Osteoblast (primary cell): ENCODE measurements around the gene EPC2. TPM values are rescaled to one million over a fixed set of nuclear protein-coding genes. Genes with fewer than 3 reads are reported as not detected.

Experiments
- DNase-seq: peaks from one replicate; pipeline ENCODE4 v3.0.0; 2011; ENCODE audit warnings: low spot score, mixed read lengths; ENCODE audit not compliant: insufficient read length; ENCODE audit errors: missing footprints
- H2AFZ ChIP-seq: 2 replicates; pipeline ENCODE4 v1.6.0; 2011; ENCODE audit warnings: mild to moderate bottlenecking, low read length
- H3K27ac ChIP-seq: 2 replicates; pipeline ENCODE4 v1.5.1; 2011; ENCODE audit warnings: mild to moderate bottlenecking, low read depth, low read length, moderate library complexity
- H3K27me3 ChIP-seq: 2 replicates; pipeline ENCODE4 v1.6.0; 2012; ENCODE audit warnings: mild to moderate bottlenecking, control low read depth, inconsistent platforms, low read length, moderate library complexity; ENCODE audit not compliant: insufficient read depth
- H3K36me3 ChIP-seq: 2 replicates; pipeline ENCODE4 v1.5.1; 2011; ENCODE audit warnings: mild to moderate bottlenecking, low read length, control low read depth, moderate library complexity; ENCODE audit not compliant: insufficient read depth
- H3K4me1 ChIP-seq: 2 replicates; pipeline ENCODE4 v1.5.1; 2011; ENCODE audit warnings: mild to moderate bottlenecking, low read length, control low read depth, moderate library complexity; ENCODE audit not compliant: insufficient read depth
- H3K4me2 ChIP-seq: 2 replicates; pipeline ENCODE4 v1.6.0; 2011; ENCODE audit warnings: mild to moderate bottlenecking, low read length; ENCODE audit not compliant: insufficient read depth
- H3K4me3 ChIP-seq: fragments of 200-600 bp; sonication (generic); 3 replicates; pipeline ENCODE4 v1.5.1; 2012; ENCODE audit warnings: mild to moderate bottlenecking, low read length, inconsistent platforms; ENCODE audit not compliant: insufficient read depth
- H3K79me2 ChIP-seq: 2 replicates; pipeline ENCODE4 v1.6.0; 2012; ENCODE audit warnings: mild to moderate bottlenecking, low read length, control low read depth, inconsistent platforms; ENCODE audit not compliant: insufficient read depth
- H3K9me3 ChIP-seq: 2 replicates; pipeline ENCODE4 v1.5.1; 2011; ENCODE audit warnings: low read depth, low read length, control low read depth
- H4K20me1 ChIP-seq: 2 replicates; pipeline ENCODE4 v1.6.0; 2012; ENCODE audit warnings: mild to moderate bottlenecking, low read length, control low read depth; ENCODE audit not compliant: insufficient read depth
- total RNA-seq: library from RNA; depleted of rRNA; stranded (reverse); fragments of >200 nt; gene quantifications from 2 replicates; pipeline ENCODE4 v1.2.3, GENCODE V29; 2012
- TF ChIP-seq, protein P1 (sequence below): IDR thresholded peaks from 2 replicates; pipeline ENCODE4 v1.5.1; 2011; ENCODE audit warnings: mild to moderate bottlenecking, low read depth, low read length, moderate library complexity; ENCODE audit errors: extremely low read depth

EPC2 gene
- total RNA-seq, 1 donor = 29.3 TPM

GRCh38 chr2:148817210-148817708 lies 172.7 kb downstream of the EPC2 start:
- Histone ChIP-seq H3K36me3 (no peaks in the 10 kb centered on the region), H2AFZ (peak overlapping the region; percentile 16), H3K79me2 (no peaks in the 10 kb centered on the region), H3K4me3 (peak overlapping the region; percentile 54), H3K4me1 (peaks cover 25% of the 10 kb centered on the region), H3K4me2 (peak overlapping the region; percentile 76), H4K20me1 (no peaks in the 10 kb centered on the region), H3K27me3 (peaks cover 10% of the 10 kb centered on the region), H3K9me3 (no peaks in the 10 kb centered on the region), H3K27ac (no peak overlapping the region)
- DNase-seq = no peak
- TF ChIP-seq, protein P1, sequence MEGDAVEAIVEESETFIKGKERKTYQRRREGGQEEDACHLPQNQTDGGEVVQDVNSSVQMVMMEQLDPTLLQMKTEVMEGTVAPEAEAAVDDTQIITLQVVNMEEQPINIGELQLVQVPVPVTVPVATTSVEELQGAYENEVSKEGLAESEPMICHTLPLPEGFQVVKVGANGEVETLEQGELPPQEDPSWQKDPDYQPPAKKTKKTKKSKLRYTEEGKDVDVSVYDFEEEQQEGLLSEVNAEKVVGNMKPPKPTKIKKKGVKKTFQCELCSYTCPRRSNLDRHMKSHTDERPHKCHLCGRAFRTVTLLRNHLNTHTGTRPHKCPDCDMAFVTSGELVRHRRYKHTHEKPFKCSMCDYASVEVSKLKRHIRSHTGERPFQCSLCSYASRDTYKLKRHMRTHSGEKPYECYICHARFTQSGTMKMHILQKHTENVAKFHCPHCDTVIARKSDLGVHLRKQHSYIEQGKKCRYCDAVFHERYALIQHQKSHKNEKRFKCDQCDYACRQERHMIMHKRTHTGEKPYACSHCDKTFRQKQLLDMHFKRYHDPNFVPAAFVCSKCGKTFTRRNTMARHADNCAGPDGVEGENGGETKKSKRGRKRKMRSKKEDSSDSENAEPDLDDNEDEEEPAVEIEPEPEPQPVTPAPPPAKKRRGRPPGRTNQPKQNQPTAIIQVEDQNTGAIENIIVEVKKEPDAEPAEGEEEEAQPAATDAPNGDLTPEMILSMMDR = no peak

DNA sequence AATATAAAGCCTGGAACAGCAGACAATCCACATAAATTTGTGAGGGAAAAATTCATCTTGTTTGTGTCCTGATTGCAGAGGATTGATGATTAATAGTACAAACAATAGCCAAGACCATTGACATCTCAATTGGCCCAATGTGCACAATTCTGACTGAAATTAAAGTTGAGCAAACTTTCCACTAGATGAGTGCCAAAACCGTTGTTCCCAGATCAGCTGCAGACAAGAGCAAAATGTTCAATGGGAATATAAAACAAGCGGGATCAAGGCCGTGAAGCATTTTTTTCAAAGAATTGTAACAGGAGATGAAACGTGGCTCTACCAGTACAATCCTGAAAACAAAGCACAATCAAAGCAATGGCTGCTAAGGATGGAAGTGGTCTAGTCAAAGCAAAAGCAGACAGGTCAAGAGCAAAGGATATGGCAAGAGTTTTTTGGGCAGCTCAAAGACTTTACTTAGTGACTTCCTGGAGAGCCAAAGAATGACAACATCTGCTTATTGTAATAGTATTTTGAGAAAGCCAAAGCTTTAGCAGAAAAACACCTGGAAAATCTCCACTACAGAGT lies 174.6 kb downstream of the EPC2 start:
- Histone ChIP-seq H4K20me1 (no peaks in the 10 kb centered on the region), H3K27ac (no peak overlapping the region), H3K4me3 (no peak overlapping the region), H2AFZ (no peak overlapping the region), H3K36me3 (no peaks in the 10 kb centered on the region), H3K27me3 (peaks cover 10% of the 10 kb centered on the region), H3K4me1 (peaks cover 18% of the 10 kb centered on the region), H3K79me2 (no peaks in the 10 kb centered on the region), H3K9me3 (no peaks in the 10 kb centered on the region), H3K4me2 (no peak overlapping the region)
- no peak for DNase-seq
- TF ChIP-seq, protein P1 = no peak

GRCh38 chr2:148824190-148824589 lies 179.6 kb downstream of the EPC2 start:
- DNase-seq = no peak
- TF ChIP-seq, protein P1 = no peak
- no peaks in the 10 kb centered on the region for H3K4me1 ChIP-seq
- H3K27ac ChIP-seq = no peak overlapping the region
- H3K27me3 ChIP-seq = peaks cover 2% of the 10 kb centered on the region
- H3K36me3 ChIP-seq = no peaks in the 10 kb centered on the region
- H3K4me3 ChIP-seq = no peak overlapping the region
- no peaks in the 10 kb centered on the region for H3K79me2 ChIP-seq
- no peak overlapping the region for H2AFZ ChIP-seq
- no peaks in the 10 kb centered on the region for H3K9me3 ChIP-seq
- no peak overlapping the region for H3K4me2 ChIP-seq
- H4K20me1 ChIP-seq = no peaks in the 10 kb centered on the region

DNA sequence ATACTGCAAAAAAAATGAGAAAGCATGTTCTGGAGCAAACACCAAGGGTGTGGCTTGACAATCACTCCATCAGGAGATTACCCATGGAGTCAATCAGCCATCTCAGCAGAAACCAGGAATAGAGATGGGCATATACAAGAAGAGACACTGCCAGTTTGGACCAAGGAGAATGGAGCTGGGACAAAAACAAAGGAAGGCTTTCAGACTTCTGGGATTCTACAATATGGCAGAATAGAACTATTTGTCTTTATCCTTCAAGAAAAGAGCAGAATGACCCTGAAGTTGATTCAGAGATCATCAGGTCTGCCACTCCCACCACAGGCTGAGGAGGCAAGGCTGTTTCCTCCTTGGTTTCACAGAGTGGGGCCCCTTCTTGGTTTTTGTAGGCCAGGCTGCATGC lies 182.2 kb downstream of the EPC2 start:
- Histone ChIP-seq H3K4me3 (no peak overlapping the region), H3K27me3 (no peaks in the 10 kb centered on the region), H3K27ac (no peak overlapping the region), H3K4me1 (no peaks in the 10 kb centered on the region), H3K9me3 (no peaks in the 10 kb centered on the region), H3K79me2 (no peaks in the 10 kb centered on the region), H3K4me2 (no peak overlapping the region), H3K36me3 (no peaks in the 10 kb centered on the region), H2AFZ (no peak overlapping the region), H4K20me1 (no peaks in the 10 kb centered on the region)
- TF ChIP-seq, protein P1 = no peak
- no peak for DNase-seq
